NCI-H510A (cell line): ENCODE data around the gene NR2F1.

Experiments used
- DNase-seq: peaks from one replicate; lab custom pipeline; 2025; lab: John Stamatoyannopoulos, UW

The NR2F1 gene

DNA sequence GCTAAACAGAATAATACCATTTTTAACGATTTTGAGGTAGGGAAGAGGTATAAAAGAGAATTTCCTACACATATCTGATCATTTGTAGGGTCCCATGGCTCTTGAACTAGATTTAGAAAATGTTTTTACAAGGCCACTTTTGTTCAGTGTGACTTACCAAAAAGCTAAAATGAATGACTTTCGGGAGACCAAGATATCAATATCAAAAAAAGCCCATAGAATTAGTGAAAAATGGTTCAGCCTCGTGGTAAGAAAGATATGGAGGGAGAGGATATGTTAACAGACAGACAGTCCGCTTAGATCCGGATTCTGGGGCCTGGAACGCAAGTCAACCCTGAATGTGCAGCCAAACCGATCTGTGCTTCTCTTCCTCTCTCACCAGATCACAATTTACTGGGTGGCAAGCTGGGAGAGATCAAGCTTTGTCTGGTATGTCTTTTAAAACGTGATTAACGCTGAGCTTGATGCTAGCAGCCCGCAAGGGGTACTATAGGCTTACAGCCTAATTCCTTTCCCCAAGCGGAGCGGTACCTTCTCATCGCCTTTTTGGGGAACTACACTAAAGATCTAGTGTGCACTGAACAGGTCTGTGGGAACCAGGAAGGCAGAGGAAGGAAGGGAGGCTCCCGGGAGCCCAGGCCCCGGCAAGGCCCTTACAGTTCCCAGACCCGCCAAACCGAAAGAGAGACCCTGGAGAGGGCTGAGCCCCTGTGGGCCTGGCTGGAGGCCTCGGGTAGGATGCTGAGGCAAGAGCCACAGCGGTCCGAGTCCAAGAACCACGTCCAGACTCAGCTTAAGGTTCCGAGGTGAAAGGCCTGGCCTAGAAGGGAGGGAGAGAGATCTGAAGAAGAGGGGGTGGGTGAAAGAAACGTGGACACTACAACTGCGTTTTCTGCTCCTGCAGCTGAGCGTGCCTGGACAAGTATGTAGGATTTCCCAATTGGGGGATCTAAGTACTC lies 4.9 kb upstream of the NR2F1 start:
- DNase-seq: no peak

- no peak for DNase-seq
Measured at GRCh38 chr5:93578813-93579691, 4.0 kb upstream of the NR2F1 start.

DNA sequence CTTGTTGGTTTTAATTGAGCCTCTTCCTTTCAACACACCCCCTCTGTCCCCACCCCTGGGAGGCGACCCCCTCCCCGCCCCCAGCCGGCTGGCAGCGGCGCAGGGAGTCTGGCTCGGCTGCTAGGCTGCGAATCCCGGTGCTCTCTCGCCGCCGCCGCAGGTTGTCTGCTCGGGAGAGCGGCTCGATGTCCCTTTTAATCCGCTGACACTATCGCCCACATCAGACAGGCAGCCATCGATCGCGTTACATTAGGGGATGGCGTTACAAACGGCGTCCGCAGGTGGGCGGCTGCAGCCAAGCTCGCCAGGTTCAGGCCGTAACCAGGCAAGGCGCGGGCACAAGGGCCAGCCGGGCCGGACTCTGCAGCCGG lies 3.3 kb upstream of the NR2F1 start:
- no peak for DNase-seq

- no peak for DNase-seq
Measured at GRCh38 chr5:93580063-93580926, 2.7 kb upstream of the NR2F1 start.

GRCh38 chr5:93580927-93581445 lies 2.0 kb upstream of the NR2F1 start, which contains the start of gene NR2F1-AS1:
Gene NR2F1-AS1, minus strand, starts transcription at chr5:93581219.
- DNase-seq: no peak

DNA sequence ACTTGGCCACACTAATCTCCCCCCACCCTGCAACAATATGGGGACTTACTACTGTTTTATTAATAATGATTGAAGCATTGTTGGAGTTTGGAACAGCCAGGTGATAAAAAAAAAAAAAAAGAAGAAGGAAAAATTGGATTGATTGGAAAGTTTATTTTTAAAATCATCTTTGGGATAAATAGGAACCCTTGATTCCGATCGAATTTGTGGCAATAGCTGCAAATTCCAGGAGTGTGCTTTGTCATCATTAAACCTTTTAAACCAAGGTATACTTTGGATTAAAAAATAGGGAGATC lies 907 bp upstream of the NR2F1 start:
- no peak for DNase-seq

GRCh38 chr5:93583439-93583767 lies 381 bp downstream of the NR2F1 start:
- DNase-seq: no peak

- DNase-seq: peak; percentile 42
Measured at GRCh38 chr5:93583768-93584595, 960 bp downstream of the NR2F1 start.

GRCh38 chr5:93584596-93585040 lies 1.6 kb downstream of the NR2F1 start:
- no peak for DNase-seq

GRCh38 chr5:93585041-93585766 lies 2.2 kb downstream of the NR2F1 start:
- DNase-seq: no peak

GRCh38 chr5:93585767-93586385 lies 2.9 kb downstream of the NR2F1 start:
- DNase-seq: no peak

DNA sequence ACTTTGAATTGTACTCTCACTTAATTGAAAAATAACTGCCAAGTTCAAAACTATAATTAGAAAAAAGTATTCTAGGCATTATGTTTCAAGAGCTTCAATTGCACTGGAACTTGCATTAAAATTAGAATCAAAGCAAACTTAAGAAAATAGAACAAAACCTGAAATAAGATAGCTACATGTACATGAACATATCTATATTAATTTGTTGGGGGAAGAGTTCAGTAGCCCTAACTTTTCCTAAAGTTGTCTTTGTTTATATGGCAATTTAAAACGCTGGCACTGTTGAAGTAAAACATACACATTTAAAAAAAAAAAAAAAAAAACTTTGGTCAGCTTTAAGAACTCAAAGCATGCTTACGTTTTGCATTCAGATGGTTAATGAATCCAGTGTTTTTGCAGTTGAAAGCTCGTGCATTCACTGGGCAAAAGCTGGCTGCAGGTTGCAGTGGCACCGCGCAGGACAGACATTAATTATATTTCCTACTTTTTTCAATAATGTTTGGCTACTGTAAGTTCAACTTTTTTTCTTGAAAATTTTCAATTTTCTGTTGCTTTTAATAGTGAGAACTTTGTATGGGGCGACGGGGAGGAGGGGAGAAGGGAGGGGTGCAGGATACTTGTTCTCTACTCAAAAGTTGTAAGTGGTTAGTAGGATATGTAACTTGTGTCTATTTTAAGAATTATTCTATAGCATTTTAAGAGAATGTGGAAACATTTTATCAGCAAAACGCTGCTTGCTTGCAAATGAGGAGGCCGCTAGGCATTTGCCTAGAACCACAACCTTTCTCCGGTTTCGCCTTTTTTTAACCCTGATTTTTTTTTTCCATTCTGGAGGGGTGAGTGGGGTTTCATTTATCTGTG lies 3.9 kb downstream of the NR2F1 start:
- DNase-seq: no peak

DNA sequence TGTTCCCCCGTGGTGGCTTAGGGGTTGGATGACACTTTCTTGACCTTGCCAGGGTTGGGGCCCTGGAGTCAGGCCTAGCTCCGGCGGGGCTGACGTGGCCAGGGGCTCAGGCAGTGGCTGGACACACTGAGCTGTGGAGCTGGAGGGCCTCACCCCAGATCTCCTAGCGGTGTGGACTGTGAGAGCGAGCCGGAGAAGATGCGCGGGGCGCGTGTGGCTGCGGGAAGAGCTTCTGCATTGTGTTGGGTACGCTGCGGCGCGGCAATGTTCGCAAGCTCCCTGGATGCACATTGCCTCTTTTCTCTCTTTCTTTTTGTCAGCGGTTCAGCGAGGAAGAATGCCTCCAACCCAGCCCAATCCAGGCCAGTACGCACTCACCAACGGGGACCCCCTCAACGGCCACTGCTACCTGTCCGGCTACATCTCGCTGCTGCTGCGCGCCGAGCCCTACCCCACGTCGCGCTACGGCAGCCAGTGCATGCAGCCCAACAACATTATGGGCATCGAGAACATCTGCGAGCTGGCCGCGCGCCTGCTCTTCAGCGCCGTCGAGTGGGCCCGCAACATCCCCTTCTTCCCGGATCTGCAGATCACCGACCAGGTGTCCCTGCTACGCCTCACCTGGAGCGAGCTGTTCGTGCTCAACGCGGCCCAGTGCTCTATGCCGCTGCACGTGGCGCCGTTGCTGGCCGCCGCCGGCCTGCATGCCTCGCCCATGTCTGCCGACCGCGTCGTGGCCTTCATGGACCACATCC lies 4.8 kb downstream of the NR2F1 start:
- no peak for DNase-seq

DNA sequence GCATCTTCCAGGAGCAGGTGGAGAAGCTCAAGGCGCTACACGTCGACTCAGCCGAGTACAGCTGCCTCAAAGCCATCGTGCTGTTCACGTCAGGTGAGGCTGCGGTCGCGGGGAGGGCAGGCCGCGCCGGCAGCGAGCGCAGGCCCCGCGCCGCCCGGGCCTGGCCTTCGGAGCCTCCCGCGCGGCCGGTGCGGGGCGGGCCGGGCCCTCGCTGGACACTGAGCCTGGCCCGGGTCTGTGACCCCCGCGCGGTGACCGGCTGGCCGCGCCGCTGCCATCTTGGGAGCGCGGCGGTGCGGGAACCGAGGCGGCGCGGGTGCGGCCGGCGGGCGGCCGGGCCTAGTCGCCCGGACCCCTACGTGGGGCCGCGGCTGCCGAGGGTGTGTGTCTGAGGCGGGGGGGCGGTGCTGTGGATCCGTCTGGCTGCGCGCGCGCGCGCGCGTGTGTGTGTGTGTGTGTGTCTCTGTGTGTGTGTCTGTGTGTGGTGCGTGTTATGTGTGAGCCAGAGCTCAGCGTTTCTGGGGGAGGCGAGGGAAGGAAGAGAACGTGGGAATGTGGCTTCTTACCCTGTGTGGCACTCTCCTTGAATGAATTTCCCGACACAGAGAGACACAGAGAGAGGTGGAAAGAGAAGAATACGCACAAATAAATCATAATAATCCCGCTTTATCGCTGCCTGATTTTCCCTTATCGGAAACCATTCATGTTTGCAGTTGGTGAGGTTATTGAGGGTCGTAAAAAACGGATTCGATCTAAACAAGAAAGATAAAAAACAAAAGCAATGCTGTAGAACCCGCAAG lies 5.5 kb downstream of the NR2F1 start:
- DNase-seq: no peak

DNA sequence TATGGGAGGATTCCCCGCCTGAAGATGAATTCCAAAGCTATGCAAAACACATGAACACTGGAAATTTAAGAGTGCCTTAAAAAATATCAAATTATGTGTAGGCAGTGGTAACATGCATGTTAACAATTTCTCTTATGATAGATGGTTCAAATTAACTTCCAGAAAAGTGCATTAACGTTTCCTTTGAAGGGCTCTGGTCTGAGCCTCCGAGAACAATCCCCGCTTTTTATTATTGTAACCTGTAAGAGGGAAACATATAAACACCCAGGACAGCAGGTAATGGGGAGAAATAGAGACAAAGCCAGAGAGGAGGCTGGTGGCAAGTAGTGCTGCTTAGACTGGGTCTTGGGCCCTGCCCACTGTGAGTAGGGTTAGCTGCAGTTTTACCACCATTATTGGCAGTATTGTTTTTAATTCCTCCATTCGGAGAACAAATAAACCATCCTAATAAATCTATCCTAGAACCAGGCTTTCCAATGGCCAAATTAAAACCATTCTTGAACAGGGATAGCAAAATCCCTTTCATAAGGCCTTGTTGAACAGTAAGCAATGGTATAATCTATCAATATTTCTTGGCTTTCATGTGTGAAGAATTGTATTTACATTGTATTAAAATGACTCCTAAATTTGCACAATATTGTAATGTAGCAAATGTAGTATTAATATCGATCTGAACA lies 6.3 kb downstream of the NR2F1 start:
- no peak for DNase-seq

DNA sequence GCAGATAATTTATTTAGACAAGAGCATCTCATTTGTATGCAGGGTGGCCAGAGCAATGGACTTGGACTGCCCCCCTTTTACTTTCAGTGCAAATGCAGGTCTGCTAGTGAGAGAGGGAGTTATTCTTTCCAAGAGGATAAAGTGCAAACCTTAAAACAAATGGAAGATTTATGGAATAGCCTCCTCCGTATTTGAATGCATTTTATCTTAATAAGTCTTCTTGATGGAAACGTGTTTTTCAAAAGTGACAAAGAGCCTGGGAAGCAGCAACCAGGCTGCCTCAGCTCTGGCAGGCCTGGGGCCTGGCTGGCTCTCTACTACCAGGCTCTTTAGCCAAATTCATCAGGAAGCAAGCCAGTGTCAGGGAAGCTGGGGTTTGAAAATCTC lies 6.8 kb downstream of the NR2F1 start:
- DNase-seq: no peak

DNA sequence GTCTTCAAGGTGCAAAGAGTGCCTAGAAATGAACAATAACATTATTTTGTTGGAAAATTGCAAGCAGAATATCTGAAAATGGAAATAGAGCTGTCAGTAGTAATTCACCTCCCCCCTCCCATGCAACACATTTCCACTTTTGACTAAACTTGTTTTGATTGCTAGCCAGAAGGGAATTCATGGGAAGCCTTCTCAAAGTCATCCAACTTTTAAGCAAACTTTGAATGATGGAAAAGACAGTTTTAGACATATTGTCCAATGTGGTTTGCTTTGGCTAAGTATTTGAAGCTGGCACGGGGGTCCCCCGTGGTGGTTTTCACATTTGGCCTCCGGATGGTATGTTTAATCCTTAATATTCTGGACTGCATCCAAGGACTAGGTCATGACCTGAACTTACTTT lies 7.5 kb downstream of the NR2F1 start:
- no peak for DNase-seq
